GM12878 (cell line): ENCODE results near the gene EFTUD2. TPM values are rescaled to one million over a fixed set of nuclear protein-coding genes. Genes with fewer than 3 reads are reported as not detected.

ENCODE experiments used
- CBX3 ChIP-seq: fragments of 200-600 bp; sonication (generic); IDR thresholded peaks from 2 replicates; pipeline ENCODE4 v1.6.1; 2016; ENCODE audit warnings: low read depth, borderline replicate concordance
- CREM ChIP-seq: IDR thresholded peaks from 2 replicates; pipeline ENCODE4 v1.6.1; 2014; ENCODE audit warnings: antibody characterized with exemption, low read depth
- EZH2 ChIP-seq: IDR thresholded peaks from 2 replicates; pipeline ENCODE4 v1.6.1; 2012; ENCODE audit warnings: low read depth, mild to moderate bottlenecking, control low read depth, inconsistent platforms, low read length, borderline replicate concordance; ENCODE audit not compliant: control insufficient read depth
- FOXK2 ChIP-seq: fragments of 450-650 bp; IDR thresholded peaks from 2 replicates; pipeline ENCODE4 v1.6.1; 2017; ENCODE audit warnings: mild to moderate bottlenecking, moderate library complexity
- HCFC1 ChIP-seq: fragments of 150-350 bp; IDR thresholded peaks from 2 replicates; pipeline ENCODE4 v1.6.1; 2014; ENCODE audit warnings: low read length
- IKZF2 ChIP-seq, 2 experiments: fragments of 450-650 bp; IDR thresholded peaks; 2 replicates each; pipeline ENCODE4 v1.6.1; 2017; ENCODE audit warnings: mild to moderate bottlenecking in 2 of 2, moderate library complexity in 2 of 2
- MEF2A ChIP-seq: IDR thresholded peaks from 2 replicates; pipeline ENCODE4 v1.6.1; 2011; ENCODE audit warnings: low read depth, mild to moderate bottlenecking, low read length, moderate library complexity; ENCODE audit not compliant: insufficient read depth
- NFYB ChIP-seq: IDR thresholded peaks from 2 replicates; pipeline ENCODE4 v1.6.1; 2011; ENCODE audit warnings: low read depth, mild to moderate bottlenecking, low read length, improper control_type of control experiment, moderate library complexity; ENCODE audit not compliant: insufficient read depth
- NR2F1 ChIP-seq: fragments of 450-650 bp; conservative IDR thresholded peaks from 2 replicates; pipeline ENCODE4 v1.6.1; 2017; ENCODE audit warnings: mild to moderate bottlenecking
- PAX8 ChIP-seq: fragments of 450-650 bp; IDR thresholded peaks from 2 replicates; pipeline ENCODE4 v1.6.1; 2017; ENCODE audit warnings: mild to moderate bottlenecking, moderate library complexity
- SIN3A ChIP-seq: IDR thresholded peaks from 2 replicates; pipeline ENCODE4 v1.6.1; 2012; ENCODE audit warnings: low read depth, low read length, improper control_type of control experiment
- SIX5 ChIP-seq: IDR thresholded peaks from 2 replicates; pipeline ENCODE4 v1.6.1; 2011; ENCODE audit warnings: mild to moderate bottlenecking, low read depth, low read length, moderate library complexity; ENCODE audit not compliant: severe bottlenecking
- SP1 ChIP-seq: IDR thresholded peaks from one replicate; pipeline ENCODE4 v1.6.1; 2011; ENCODE audit warnings: low read depth, low read length
- SREBF1 ChIP-seq: IDR thresholded peaks from 2 replicates; pipeline ENCODE4 v1.6.1; 2012; ENCODE audit warnings: mild to moderate bottlenecking, low read length
- SUZ12 ChIP-seq: fragments of 200-600 bp; sonication (generic); IDR thresholded peaks from one replicate; pipeline ENCODE4 v1.6.1; 2018; ENCODE audit warnings: antibody characterized with exemption, mild to moderate bottlenecking; ENCODE audit not compliant: unreplicated experiment
- TAF1 ChIP-seq: IDR thresholded peaks from 2 replicates; pipeline ENCODE4 v1.6.1; 2011; ENCODE audit warnings: mild to moderate bottlenecking, low read depth, low read length, borderline replicate concordance
- ZNF274 ChIP-seq: IDR thresholded peaks from one replicate; pipeline ENCODE4 v1.8.0; 2011; ENCODE audit not compliant: insufficient read length, insufficient read depth
- polyA plus RNA-seq, 11 experiments: library from polyadenylated mRNA; depleted of rRNA in 4 of 11; unstranded in 6 of 11; stranded (reverse) in 5 of 11; fragments of >200 nt; fragmentation: Nextera tagmentation in 4 of 11; fragmentation: Illumina TruSeq in 1 of 11; extraction: Ambion mirVana in 4 of 11; extraction: Trizol in 1 of 11; gene quantifications; 1 replicate in 1 of 11; 2 replicates in 10 of 11; pipeline versions ENCODE4 v1.2.1 to v1.2.3, GENCODE V29; 2011 to 2016; ENCODE audit warnings: inconsistent platforms in 2 of 11, missing spikeins in 2 of 11, low read depth in 1 of 11
- total RNA-seq, 4 experiments: library from RNA; depleted of rRNA in 3 of 4; stranded (reverse); fragments of >200 nt in 3 of 4; fragmentation: Illumina TruSeq in 1 of 4; extraction: Trizol in 1 of 4; gene quantifications; 2 replicates each; pipeline versions ENCODE4 v1.2.1 to v1.2.3, GENCODE V29; 2013 to 2021
- TF ChIP-seq, protein P1 (sequence below): fragments of 450-650 bp; IDR thresholded peaks from 2 replicates; pipeline ENCODE4 v1.6.1; 2016; ENCODE audit warnings: mild to moderate bottlenecking
- TF ChIP-seq, protein P2 (sequence below): IDR thresholded peaks from 2 replicates; pipeline ENCODE4 v1.6.1; 2011; ENCODE audit warnings: low read depth, low read length, improper control_type of control experiment, borderline replicate concordance
- TF ChIP-seq, protein P3 (sequence below): IDR thresholded peaks from 2 replicates; pipeline ENCODE4 v1.6.1; 2012; ENCODE audit warnings: low read depth, low read length, improper control_type of control experiment
- TF ChIP-seq, protein P4 (sequence below), 3 experiments: IDR thresholded peaks in 2 of 3; conservative IDR thresholded peaks in 1 of 3; 2 replicates each; pipeline ENCODE4 v1.5.1; 2011; ENCODE audit warnings: low read depth in 3 of 3, low read length in 3 of 3, mild to moderate bottlenecking in 3 of 3, control low read depth in 2 of 3, moderate library complexity in 2 of 3, inconsistent platforms in 1 of 3, mixed read lengths in 1 of 3; ENCODE audit not compliant: control insufficient read depth in 2 of 3, insufficient read depth in 1 of 3; ENCODE audit errors: extremely low read depth in 1 of 3
- TF ChIP-seq, protein P5 (sequence below): fragments of 150-350 bp; IDR thresholded peaks from 2 replicates; pipeline ENCODE4 v1.6.1; 2014; ENCODE audit warnings: mild to moderate bottlenecking, low read depth, low read length

The EFTUD2 gene
- total and polyA plus RNA-seq, 10 of the 15 experiments (the other 5 are each of a cell fraction or from before 2014, with no cell fraction given) = 33.0 to 198 (median 126) TPM

DNA sequence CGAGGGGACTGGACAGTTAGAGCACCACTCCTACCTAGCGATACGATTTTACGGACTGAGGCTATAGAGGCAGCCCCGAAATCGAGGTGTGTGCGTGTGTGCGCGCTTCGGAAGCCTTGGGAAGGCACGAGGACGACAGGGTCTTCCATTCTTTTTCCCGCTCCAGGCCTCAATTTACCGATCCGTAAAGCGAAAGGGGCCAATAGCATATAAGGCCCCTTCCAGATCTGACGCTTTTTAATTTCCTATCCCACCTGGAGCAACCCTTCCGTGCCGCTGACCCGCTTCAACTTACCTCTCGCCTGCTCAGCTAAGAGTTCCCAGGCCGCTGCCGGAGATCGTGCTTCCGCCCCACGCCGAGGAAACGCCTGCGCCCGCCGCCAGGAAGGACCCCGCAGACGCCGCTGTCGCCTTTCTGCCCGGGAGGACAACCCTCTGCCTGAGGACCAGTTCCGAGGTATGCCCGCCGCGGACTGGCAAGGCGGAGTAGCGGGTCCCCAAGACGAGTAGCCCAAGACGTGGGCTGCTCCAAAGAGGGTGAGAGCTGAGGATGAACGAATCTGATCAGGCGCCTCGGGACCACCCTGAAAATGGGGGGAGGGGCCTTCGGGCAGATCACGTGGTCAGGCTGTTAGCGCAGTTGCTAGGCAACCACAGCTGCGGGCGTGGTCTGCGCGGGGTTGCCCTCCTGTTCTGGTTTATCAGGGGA is at the start of gene EFTUD2 (continued):
- peak; percentile 91 for TF ChIP-seq SIN3A
- TF ChIP-seq, protein P1, sequence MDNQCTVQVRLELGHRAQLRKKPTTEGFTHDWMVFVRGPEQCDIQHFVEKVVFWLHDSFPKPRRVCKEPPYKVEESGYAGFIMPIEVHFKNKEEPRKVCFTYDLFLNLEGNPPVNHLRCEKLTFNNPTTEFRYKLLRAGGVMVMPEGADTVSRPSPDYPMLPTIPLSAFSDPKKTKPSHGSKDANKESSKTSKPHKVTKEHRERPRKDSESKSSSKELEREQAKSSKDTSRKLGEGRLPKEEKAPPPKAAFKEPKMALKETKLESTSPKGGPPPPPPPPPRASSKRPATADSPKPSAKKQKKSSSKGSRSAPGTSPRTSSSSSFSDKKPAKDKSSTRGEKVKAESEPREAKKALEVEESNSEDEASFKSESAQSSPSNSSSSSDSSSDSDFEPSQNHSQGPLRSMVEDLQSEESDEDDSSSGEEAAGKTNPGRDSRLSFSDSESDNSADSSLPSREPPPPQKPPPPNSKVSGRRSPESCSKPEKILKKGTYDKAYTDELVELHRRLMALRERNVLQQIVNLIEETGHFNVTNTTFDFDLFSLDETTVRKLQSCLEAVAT = peak; percentile 59; the same call in 1 of the 2 replicates
- TF ChIP-seq, protein P2, sequence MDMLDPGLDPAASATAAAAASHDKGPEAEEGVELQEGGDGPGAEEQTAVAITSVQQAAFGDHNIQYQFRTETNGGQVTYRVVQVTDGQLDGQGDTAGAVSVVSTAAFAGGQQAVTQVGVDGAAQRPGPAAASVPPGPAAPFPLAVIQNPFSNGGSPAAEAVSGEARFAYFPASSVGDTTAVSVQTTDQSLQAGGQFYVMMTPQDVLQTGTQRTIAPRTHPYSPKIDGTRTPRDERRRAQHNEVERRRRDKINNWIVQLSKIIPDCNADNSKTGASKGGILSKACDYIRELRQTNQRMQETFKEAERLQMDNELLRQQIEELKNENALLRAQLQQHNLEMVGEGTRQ = peak; percentile 90
- peak; percentile 8 to 47; a peak in 1 of 4 replicates for TF ChIP-seq IKZF2 (IDR thresholded peaks at IDR 0.05)
- 0 out of 2 replicates have a peak, but pooled peaks have one; percentile 38 for TF ChIP-seq NR2F1
- peak; percentile 71 for TF ChIP-seq SIX5
- TF ChIP-seq, protein P3, sequence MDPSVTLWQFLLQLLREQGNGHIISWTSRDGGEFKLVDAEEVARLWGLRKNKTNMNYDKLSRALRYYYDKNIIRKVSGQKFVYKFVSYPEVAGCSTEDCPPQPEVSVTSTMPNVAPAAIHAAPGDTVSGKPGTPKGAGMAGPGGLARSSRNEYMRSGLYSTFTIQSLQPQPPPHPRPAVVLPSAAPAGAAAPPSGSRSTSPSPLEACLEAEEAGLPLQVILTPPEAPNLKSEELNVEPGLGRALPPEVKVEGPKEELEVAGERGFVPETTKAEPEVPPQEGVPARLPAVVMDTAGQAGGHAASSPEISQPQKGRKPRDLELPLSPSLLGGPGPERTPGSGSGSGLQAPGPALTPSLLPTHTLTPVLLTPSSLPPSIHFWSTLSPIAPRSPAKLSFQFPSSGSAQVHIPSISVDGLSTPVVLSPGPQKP = peak; percentile 93
- peak; percentile 74 for TF ChIP-seq FOXK2
- TF ChIP-seq, protein P4, sequence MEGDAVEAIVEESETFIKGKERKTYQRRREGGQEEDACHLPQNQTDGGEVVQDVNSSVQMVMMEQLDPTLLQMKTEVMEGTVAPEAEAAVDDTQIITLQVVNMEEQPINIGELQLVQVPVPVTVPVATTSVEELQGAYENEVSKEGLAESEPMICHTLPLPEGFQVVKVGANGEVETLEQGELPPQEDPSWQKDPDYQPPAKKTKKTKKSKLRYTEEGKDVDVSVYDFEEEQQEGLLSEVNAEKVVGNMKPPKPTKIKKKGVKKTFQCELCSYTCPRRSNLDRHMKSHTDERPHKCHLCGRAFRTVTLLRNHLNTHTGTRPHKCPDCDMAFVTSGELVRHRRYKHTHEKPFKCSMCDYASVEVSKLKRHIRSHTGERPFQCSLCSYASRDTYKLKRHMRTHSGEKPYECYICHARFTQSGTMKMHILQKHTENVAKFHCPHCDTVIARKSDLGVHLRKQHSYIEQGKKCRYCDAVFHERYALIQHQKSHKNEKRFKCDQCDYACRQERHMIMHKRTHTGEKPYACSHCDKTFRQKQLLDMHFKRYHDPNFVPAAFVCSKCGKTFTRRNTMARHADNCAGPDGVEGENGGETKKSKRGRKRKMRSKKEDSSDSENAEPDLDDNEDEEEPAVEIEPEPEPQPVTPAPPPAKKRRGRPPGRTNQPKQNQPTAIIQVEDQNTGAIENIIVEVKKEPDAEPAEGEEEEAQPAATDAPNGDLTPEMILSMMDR (IDR thresholded peaks at IDR 0.05 in 2 of 3, conservative IDR thresholded peaks at IDR 0.05 in 1 of 3; ENCODE audit: control insufficient read depth in 2 of 3, extremely low read depth in 1 of 3, insufficient read depth in 1 of 3, low read depth in 3 of 3, low read length in 3 of 3) = no peak
- peak; percentile 99 for TF ChIP-seq CREM
- peak; percentile 12 for TF ChIP-seq SP1
- TF ChIP-seq HCFC1 = peak; percentile 92
- TF ChIP-seq PAX8 = no peak
- TF ChIP-seq ZNF274 = no peak
- peak; percentile 73 for TF ChIP-seq TAF1
- TF ChIP-seq SREBF1 = no peak
- TF ChIP-seq, protein P5, sequence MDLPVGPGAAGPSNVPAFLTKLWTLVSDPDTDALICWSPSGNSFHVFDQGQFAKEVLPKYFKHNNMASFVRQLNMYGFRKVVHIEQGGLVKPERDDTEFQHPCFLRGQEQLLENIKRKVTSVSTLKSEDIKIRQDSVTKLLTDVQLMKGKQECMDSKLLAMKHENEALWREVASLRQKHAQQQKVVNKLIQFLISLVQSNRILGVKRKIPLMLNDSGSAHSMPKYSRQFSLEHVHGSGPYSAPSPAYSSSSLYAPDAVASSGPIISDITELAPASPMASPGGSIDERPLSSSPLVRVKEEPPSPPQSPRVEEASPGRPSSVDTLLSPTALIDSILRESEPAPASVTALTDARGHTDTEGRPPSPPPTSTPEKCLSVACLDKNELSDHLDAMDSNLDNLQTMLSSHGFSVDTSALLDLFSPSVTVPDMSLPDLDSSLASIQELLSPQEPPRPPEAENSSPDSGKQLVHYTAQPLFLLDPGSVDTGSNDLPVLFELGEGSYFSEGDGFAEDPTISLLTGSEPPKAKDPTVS = 0 out of 2 replicates have a peak, but pooled peaks have one; percentile 65
- no peak for TF ChIP-seq CBX3
- no peak for TF ChIP-seq NFYB
- TF ChIP-seq EZH2 = no peak
- no peak for TF ChIP-seq SUZ12
- TF ChIP-seq MEF2A = peak; percentile 55; the same call in 1 of the 2 replicates
